ENCODE results near the gene RWDD3. TPM values are rescaled to one million over a fixed set of nuclear protein-coding genes. Genes with fewer than 3 reads are reported as not detected.

The RWDD3 gene
- total RNA-seq, 4 donors from 2014 or later: 13.1 to 20.6 (median 16.5) TPM

DNA sequence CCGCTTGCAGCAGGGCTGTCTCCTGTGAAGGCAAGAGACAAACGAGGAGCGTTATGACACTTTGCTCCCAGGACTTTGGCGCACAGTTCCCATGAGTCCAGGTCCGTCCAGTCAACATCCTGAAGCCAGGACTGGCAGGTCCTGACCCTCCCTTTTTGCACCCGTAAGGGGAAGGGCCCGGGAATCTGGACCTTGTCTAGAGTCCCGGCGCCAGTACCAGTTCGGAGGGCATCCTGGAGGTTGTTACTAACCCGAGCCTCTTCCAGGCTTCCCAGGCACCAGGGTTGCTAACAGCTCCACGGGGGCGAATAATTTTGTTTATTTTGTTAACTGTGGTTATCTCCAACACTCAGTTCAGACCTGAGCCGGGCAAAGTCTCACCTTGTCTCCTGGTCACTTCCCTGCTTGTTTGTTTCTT lies 682 bp upstream of the RWDD3 start:
- peaks cover 22 to 24% of the 10 kb centered on the region in 2 donors for H3K4me1 ChIP-seq
- H3K4me3 ChIP-seq (replicated peaks in 1 of 3): peak overlapping the region; percentile 24 to 64 (median 58)
- intact Hi-C loops (cut with DNase I): loop anchor here (10.0 kb wide), 1 partner anchor 149 kb away; no protein-coding TSS in a partner anchor
- no peak for TF ChIP-seq POLR2A (IDR thresholded peaks at IDR 0.05)
- TF ChIP-seq, protein P1, sequence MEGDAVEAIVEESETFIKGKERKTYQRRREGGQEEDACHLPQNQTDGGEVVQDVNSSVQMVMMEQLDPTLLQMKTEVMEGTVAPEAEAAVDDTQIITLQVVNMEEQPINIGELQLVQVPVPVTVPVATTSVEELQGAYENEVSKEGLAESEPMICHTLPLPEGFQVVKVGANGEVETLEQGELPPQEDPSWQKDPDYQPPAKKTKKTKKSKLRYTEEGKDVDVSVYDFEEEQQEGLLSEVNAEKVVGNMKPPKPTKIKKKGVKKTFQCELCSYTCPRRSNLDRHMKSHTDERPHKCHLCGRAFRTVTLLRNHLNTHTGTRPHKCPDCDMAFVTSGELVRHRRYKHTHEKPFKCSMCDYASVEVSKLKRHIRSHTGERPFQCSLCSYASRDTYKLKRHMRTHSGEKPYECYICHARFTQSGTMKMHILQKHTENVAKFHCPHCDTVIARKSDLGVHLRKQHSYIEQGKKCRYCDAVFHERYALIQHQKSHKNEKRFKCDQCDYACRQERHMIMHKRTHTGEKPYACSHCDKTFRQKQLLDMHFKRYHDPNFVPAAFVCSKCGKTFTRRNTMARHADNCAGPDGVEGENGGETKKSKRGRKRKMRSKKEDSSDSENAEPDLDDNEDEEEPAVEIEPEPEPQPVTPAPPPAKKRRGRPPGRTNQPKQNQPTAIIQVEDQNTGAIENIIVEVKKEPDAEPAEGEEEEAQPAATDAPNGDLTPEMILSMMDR (IDR thresholded peaks at IDR 0.05): no peak
- WGBS, 2 donors: 20 to 26% methylated on average over 14 of the region's 14 CpGs
- DNase-seq: peak; percentile 23 to 34
- no peaks in the 10 kb centered on the region for H3K36me3 ChIP-seq
- peak overlapping the region; percentile 64 to 92 (median 76) for H3K27ac ChIP-seq
- H3K27me3 ChIP-seq: no peaks in the 10 kb centered on the region
- H3K9me3 ChIP-seq: no peaks in the 10 kb centered on the region

DNA sequence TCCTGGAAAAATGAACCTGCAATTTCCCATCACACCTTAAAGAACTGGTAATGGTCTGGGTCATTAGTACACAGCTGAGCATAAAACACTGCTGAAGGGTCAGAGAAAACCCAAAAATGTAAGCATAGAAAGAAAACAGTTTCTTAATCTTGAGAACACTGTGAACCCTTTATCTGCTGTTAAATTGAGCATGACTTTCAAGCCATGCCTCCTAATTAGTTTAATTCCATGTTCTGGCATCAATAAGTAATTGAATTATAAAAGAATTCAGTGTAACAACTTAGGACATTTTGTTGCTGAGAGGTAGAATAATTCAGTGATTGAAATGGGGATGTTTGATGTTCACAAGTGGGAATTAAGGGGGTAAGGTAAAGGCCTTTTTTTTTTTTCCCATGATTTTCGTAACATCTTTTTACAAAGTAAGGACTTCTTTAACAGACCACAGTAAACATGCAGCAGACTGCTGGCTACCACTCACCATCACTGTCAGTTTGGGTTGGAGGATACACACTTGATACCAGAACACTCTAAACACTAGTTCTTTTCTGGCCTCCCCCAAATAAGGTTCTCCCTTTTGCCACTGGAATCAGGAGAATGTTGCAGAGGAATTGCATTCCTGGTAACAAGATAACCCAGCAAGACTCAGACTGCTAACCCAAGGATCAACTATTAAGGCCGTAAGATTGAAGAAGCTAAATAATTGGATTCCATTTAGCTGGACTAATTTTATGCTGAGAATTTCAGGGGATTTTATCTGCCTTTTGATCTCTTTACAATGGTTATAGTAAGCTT lies 3.0 kb downstream of the RWDD3 start:
- no peak overlapping the region for H3K4me3 ChIP-seq (replicated peaks in 1 of 3)
- no peak overlapping the region for H3K27ac ChIP-seq
- H3K27me3 ChIP-seq: no peaks in the 10 kb centered on the region
- intact Hi-C loops (cut with DNase I): loop anchor here (10.0 kb wide), 1 partner anchor 152 kb away; no protein-coding TSS in a partner anchor
- H3K36me3 ChIP-seq: peaks cover 0 to 2% of the 10 kb centered on the region in 2 donors
- peaks cover 9 to 14% of the 10 kb centered on the region in 2 donors for H3K4me1 ChIP-seq
- TF ChIP-seq, protein P1 (IDR thresholded peaks at IDR 0.05): no peak
- no peak for DNase-seq
- no peaks in the 10 kb centered on the region for H3K9me3 ChIP-seq
- WGBS, 2 donors: 93 to 94% methylated on average over 2 of the region's 2 CpGs

DNA sequence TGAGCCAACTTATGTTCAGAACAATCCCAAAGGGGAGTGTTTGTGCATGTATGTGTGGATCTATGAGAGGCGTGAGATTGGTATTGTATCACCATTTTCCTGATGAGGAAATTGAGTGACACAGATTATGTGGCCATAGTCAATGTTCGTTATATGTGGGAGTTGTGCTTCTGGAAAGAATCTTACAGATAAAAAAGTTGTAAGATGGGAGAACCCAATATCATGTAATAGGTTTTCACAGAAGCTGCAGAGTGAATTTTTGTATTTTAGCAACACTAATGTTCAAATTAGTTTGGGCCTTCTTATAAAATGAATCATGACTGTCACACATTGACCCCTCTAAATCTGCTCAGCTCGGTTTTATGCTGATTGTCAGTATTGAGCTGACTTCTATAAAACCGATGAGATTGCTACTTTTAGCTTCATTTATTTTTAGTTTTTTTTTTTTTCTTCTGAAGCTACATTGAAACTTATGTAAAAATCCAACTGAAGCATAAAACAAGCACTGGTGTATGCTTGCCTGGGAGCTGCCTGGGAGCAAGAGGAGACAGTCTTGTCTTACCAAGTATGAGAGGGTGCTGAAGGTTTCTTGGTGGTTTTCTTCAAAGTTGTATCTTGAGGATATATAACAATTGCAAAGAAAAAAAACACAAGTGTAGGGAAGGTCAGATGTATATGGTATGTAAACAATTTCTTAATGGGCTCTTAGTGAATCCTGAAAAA lies 4.1 kb downstream of the RWDD3 start:
- H3K4me1 ChIP-seq: peaks cover 0 to 4% of the 10 kb centered on the region in 2 donors
- H3K27ac ChIP-seq: no peak overlapping the region
- TF ChIP-seq, protein P1 (IDR thresholded peaks at IDR 0.05): no peak
- TF ChIP-seq POLR2A (IDR thresholded peaks at IDR 0.05): no peak
- no peak for DNase-seq
- no peaks in the 10 kb centered on the region for H3K9me3 ChIP-seq
- intact Hi-C loops (cut with DNase I): loop anchor here (10.0 kb wide), 1 partner anchor 153 kb away; no protein-coding TSS in a partner anchor
- no peaks in the 10 kb centered on the region for H3K27me3 ChIP-seq
- WGBS, 2 donors: 68 to 76% methylated on average over 4 of the region's 4 CpGs
- H3K4me3 ChIP-seq (replicated peaks in 1 of 3): no peak overlapping the region
- H3K36me3 ChIP-seq: peaks cover 0 to 3% of the 10 kb centered on the region in 2 donors

DNA sequence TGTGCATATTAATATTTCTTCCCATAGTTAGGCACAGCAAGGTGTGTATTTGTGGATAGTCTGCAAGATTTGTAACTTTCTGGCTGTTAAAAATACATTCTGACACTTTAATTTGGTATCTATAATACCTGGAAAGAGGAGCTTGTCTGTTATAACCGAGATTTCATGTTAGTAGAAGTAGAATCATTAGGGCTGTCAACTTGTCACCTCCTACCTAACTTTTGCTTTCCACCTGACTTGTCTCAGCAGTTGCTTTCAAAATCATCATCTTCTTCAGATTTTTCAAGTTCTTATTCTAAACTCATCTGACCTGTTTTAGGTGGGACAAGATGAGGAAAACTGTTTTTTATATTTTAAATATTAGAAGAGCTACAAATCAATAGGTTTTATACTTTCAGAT lies 11.0 kb downstream of the RWDD3 start:
- Histone ChIP-seq H3K9me3 (no peaks in the 10 kb centered on the region), H3K27me3 (no peaks in the 10 kb centered on the region), H3K27ac (no peak overlapping the region), H3K36me3 (peaks cover 0 to 11% of the 10 kb centered on the region in 2 donors), H3K4me1 (peaks cover 8 to 10% of the 10 kb centered on the region in 2 donors), H3K4me3 (replicated peaks in 1 of 3) (no peak overlapping the region)
- intact Hi-C loops (cut with DNase I): no loop called here
- 43 to 56% methylated on average over 1 of the region's 1 CpG for WGBS, 2 donors
- DNase-seq: no peak
- no peak for TF ChIP-seq POLR2A (IDR thresholded peaks at IDR 0.05)
- TF ChIP-seq, protein P1 (IDR thresholded peaks at IDR 0.05): no peak
